Measurements from ENCODE around the gene RFC4. TPM values are rescaled to one million over a fixed set of nuclear protein-coding genes. Genes with fewer than 3 reads are reported as not detected.

RFC4 gene
- total and polyA plus RNA-seq, 2 of the 13 experiments (the other 11 are each of a cell fraction or from before 2014, with no cell fraction given) = 18.5 to 103 TPM

- TF ChIP-seq TBX2 (CRISPR knock-in tag; IDR thresholded peaks at IDR 0.05; ENCODE audit: borderline replicate concordance) (peak; percentile 75), ZSCAN29 (CRISPR knock-in tag; conservative IDR thresholded peaks at IDR 0.05) (peak; percentile 80), CSRNP2 (CRISPR knock-in tag; conservative IDR thresholded peaks at IDR 0.05; ENCODE audit: low read depth) (0 out of 2 replicates have a peak, but pooled peaks have one; percentile 47), NR3C1 (CRISPR knock-in tag; IDR thresholded peaks at IDR 0.05) (no peak), GABPA (IDR thresholded peaks at IDR 0.05; ENCODE audit: low read depth, low read length) (peak; percentile 64), GABPA (CRISPR knock-in tag; IDR thresholded peaks at IDR 0.05; ENCODE audit: low read depth) (peak; percentile 81), ZHX2 (IDR thresholded peaks at IDR 0.05; ENCODE audit: low read depth) (peak; percentile 72), ZHX2 (CRISPR knock-in tag; IDR thresholded peaks at IDR 0.05; ENCODE audit: borderline replicate concordance) (peak; percentile 29; the same call in 1 of the 2 replicates), IRX3 (CRISPR knock-in tag; IDR thresholded peaks at IDR 0.05; ENCODE audit: borderline replicate concordance, low read depth) (no peak), E2F2 (CRISPR knock-in tag; IDR thresholded peaks at IDR 0.05; ENCODE audit: borderline replicate concordance) (peak; percentile 14; the same call in 1 of the 2 replicates), YEATS2 (CRISPR knock-in tag; IDR thresholded peaks at IDR 0.05; ENCODE audit: borderline replicate concordance) (peak; percentile 96), SIN3B (IDR thresholded peaks at IDR 0.05; ENCODE audit: low read length) (no peak), ZNF235 (CRISPR knock-in tag; IDR thresholded peaks at IDR 0.05; ENCODE audit: borderline replicate concordance) (peak; percentile 13; the same call in 1 of the 2 replicates), ZMAT3 (CRISPR knock-in tag; conservative IDR thresholded peaks at IDR 0.05) (peak; percentile 74; the same call in 1 of the 2 replicates), THRA (CRISPR knock-in tag; IDR thresholded peaks at IDR 0.05; ENCODE audit: borderline replicate concordance) (no peak; the same call in 1 of the 2 replicates), AKAP8 (CRISPR knock-in tag; IDR thresholded peaks at IDR 0.05) (0 out of 2 replicates have a peak, but pooled peaks have one; percentile 39), SOX13 (IDR thresholded peaks at IDR 0.05) (no peak), SOX13 (CRISPR knock-in tag; conservative IDR thresholded peaks at IDR 0.05 in 1 of 2, IDR thresholded peaks at IDR 0.05 in 1 of 2) (0 out of 4 replicates have a peak, but pooled peaks of 1 of the 2 experiments have one; percentile 28), ZNF124 (CRISPR knock-in tag; IDR thresholded peaks at IDR 0.05) (peak; percentile 38; the same call in 1 of the 2 replicates), KDM4B (CRISPR knock-in tag; IDR thresholded peaks at IDR 0.05) (0 out of 2 replicates have a peak, but pooled peaks have one; percentile 25)
Measured at GRCh38 chr3:186783058-186783730, 23.1 kb downstream of the RFC4 start, which contains the start of gene EIF4A2 (continued).

Data from HepG2 (cell line).